HEK293T (cell line): Measurements from ENCODE around the gene CTSW.
A peak's percentile ranks its signal among the peaks of the same experiment; 100 is the strongest.
"Not testable (repeated sequence)": the region's sequence is repeated elsewhere in the genome, so short reads cannot be mapped to it uniquely, and the experiment has no call there.

Experiments used
- CTCF ChIA-PET: fragments of 350-600 bp; formaldehyde crosslinking; extraction: SDS; loops from one replicate; lab custom pipeline; 2021; ENCODE audit warnings: antibody characterized with exemption, inconsistent platforms; lab: Yijun Ruan, JAX
- POLR2A ChIA-PET: fragments of 350-600 bp; formaldehyde crosslinking; extraction: SDS; loops from one replicate; lab custom pipeline; 2020; ENCODE audit warnings: antibody characterized with exemption, inconsistent platforms; lab: Yijun Ruan, JAX
- DNase-seq: peaks from one replicate; pipeline ENCODE4 v3.0.0; 2012; ENCODE audit warnings: mixed read lengths; ENCODE audit errors: extremely low spot score
- ARNT ChIP-seq: fragments of 450-650 bp; IDR thresholded peaks from 2 replicates; pipeline ENCODE4 v1.6.1; 2017; ENCODE audit warnings: mild to moderate bottlenecking
- BHLHE40 ChIP-seq: fragments of 450-650 bp; IDR thresholded peaks from 2 replicates; pipeline ENCODE4 v1.6.1; 2016; ENCODE audit warnings: mild to moderate bottlenecking, moderate library complexity, borderline replicate concordance
- CTBP1 ChIP-seq: fragments of 450-650 bp; IDR thresholded peaks from 2 replicates; pipeline ENCODE4 v1.6.1; 2016; ENCODE audit warnings: borderline replicate concordance
- ELF4 ChIP-seq: fragments of 450-650 bp; IDR thresholded peaks from 2 replicates; pipeline ENCODE4 v1.6.1; 2017; ENCODE audit warnings: antibody characterized with exemption
- FOXA1 ChIP-seq: fragments of 450-650 bp; IDR thresholded peaks from 2 replicates; pipeline ENCODE4 v1.6.1; 2016; ENCODE audit warnings: mild to moderate bottlenecking
- FOXK2 ChIP-seq: fragments of 450-650 bp; IDR thresholded peaks from 2 replicates; pipeline ENCODE4 v1.6.1; 2016; ENCODE audit warnings: mild to moderate bottlenecking
- FOXM1 ChIP-seq: fragments of 450-650 bp; IDR thresholded peaks from 2 replicates; pipeline ENCODE4 v1.6.1; 2017; ENCODE audit warnings: mild to moderate bottlenecking, borderline replicate concordance
- HDGF ChIP-seq: fragments of 450-650 bp; IDR thresholded peaks from 2 replicates; pipeline ENCODE4 v1.6.1; 2017; ENCODE audit warnings: antibody characterized with exemption, borderline replicate concordance
- L3MBTL2 ChIP-seq: fragments of 450-650 bp; conservative IDR thresholded peaks from 2 replicates; pipeline ENCODE4 v1.6.1; 2016; ENCODE audit warnings: mild to moderate bottlenecking
- LEF1 ChIP-seq: fragments of 450-650 bp; IDR thresholded peaks from 2 replicates; pipeline ENCODE4 v1.6.1; 2017; ENCODE audit warnings: mild to moderate bottlenecking, borderline replicate concordance
- NFRKB ChIP-seq: fragments of 450-650 bp; IDR thresholded peaks from 2 replicates; pipeline ENCODE4 v1.6.1; 2016; ENCODE audit warnings: mild to moderate bottlenecking, moderate library complexity
- SP1 ChIP-seq: fragments of 450-650 bp; IDR thresholded peaks from 2 replicates; pipeline ENCODE4 v1.6.1; 2017
- SUZ12 ChIP-seq: fragments of 450-650 bp; IDR thresholded peaks from 2 replicates; pipeline ENCODE4 v1.6.1; 2016; ENCODE audit warnings: mild to moderate bottlenecking
- TARDBP ChIP-seq: fragments of 450-650 bp; IDR thresholded peaks from 2 replicates; pipeline ENCODE4 v1.6.1; 2016
- ZNF384 ChIP-seq: fragments of 450-650 bp; IDR thresholded peaks from 2 replicates; pipeline ENCODE4 v1.6.1; 2016
- TF ChIP-seq, protein P1 (sequence below): fragments of 450-650 bp; IDR thresholded peaks from 2 replicates; pipeline ENCODE4 v1.6.1; 2016

Gene CTSW

GRCh38 chr11:65844231-65844872, 35.3 kb upstream of the CTSW start:
- ChIA-PET CTCF (no interaction called here), POLR2A (interaction anchor here (1.1 kb wide), 1 partner anchor 15 kb away, joined by 5 read pairs; no protein-coding TSS in a partner anchor)
- TF ChIP-seq ZNF384 (no peak), FOXM1 (no peak), FOXK2 (no peak)
- no peak for DNase-seq

GRCh38 chr11:65847746-65848145, 31.9 kb upstream of the CTSW start:
- no peak for DNase-seq
- ChIA-PET POLR2A (interaction anchor here (2.1 to 7.1 kb wide), 2 partner anchors 12 to 128 kb away, joined by 4 to 44 read pairs; partner anchors contain the start of genes MUS81 and RNASEH2C), CTCF (interaction anchor here (1.2 kb wide), 1 partner anchor 142 kb away, joined by 3 read pairs; no protein-coding TSS in a partner anchor)
- TF ChIP-seq FOXM1 (no peak), ZNF384 (no peak), NFRKB (no peak), TARDBP (no peak)

DNA sequence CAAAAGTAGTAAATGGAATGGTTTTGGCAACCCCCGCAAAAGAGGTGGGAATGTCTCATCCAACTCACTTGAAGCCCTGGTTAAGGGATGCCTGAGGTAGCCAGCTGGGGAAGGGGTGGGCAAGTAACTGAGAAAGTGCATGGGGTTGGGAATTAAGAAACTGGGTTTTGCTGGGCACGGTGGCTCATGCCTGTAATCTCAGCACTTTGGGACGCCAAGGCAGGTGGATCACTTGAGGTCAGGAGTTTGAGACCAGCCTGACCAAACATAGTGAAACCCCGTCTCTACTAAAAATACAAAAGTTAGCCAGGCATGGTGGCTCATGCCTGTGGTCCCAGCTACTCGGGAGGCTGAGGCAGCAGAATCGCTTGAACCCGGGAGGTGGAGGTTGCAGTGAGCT, 30.9 kb upstream of the CTSW start:
- ChIA-PET POLR2A (interaction anchor here (7.1 kb wide), 1 partner anchor 11 kb away, joined by 44 read pairs; the partner anchor contains the start of gene MUS81), CTCF (interaction anchor here (0.9 to 3.4 kb wide), 4 partner anchors 11 to 143 kb away, joined by 3 to 19 read pairs (median 3); partner anchors contain the start of gene MUS81)
- not testable (repeated sequence) for DNase-seq

- ChIA-PET CTCF (interaction anchor here (1.0 to 3.4 kb wide), 2 partner anchors 11 to 35 kb away, joined by 3 to 19 read pairs; partner anchors contain the start of gene MUS81), POLR2A (interaction anchor here (0.9 to 7.1 kb wide), 3 partner anchors 11 to 138 kb away, joined by 3 to 44 read pairs (median 5); partner anchors contain the start of genes KAT5 and MUS81)
- no peak for DNase-seq
- TF ChIP-seq L3MBTL2 (no peak), CTBP1 (no peak), TARDBP (no peak), FOXK2 (no peak), ELF4 (no peak), NFRKB (no peak), HDGF (no peak), LEF1 (no peak), ARNT (no peak), BHLHE40 (no peak), FOXM1 (no peak), FOXA1 (no peak), SUZ12 (no peak)
Measured at GRCh38 chr11:65849366-65849765, 30.3 kb upstream of the CTSW start.

- DNase-seq: no peak
- TF ChIP-seq SUZ12 (no peak), ZNF384 (no peak), SP1 (no peak), CTBP1 (no peak), FOXM1 (no peak), L3MBTL2 (no peak), HDGF (no peak), FOXK2 (no peak), BHLHE40 (no peak), FOXA1 (no peak)
- ChIA-PET POLR2A (interaction anchor here (0.9 to 7.1 kb wide), 3 partner anchors 10 to 138 kb away, joined by 3 to 44 read pairs (median 5); partner anchors contain the start of genes KAT5 and MUS81), CTCF (interaction anchor here (1.1 to 3.4 kb wide), 2 partner anchors 10 to 35 kb away, joined by 3 to 19 read pairs; partner anchors contain the start of gene MUS81)
Measured at GRCh38 chr11:65849771-65850216, 29.8 kb upstream of the CTSW start.

DNA sequence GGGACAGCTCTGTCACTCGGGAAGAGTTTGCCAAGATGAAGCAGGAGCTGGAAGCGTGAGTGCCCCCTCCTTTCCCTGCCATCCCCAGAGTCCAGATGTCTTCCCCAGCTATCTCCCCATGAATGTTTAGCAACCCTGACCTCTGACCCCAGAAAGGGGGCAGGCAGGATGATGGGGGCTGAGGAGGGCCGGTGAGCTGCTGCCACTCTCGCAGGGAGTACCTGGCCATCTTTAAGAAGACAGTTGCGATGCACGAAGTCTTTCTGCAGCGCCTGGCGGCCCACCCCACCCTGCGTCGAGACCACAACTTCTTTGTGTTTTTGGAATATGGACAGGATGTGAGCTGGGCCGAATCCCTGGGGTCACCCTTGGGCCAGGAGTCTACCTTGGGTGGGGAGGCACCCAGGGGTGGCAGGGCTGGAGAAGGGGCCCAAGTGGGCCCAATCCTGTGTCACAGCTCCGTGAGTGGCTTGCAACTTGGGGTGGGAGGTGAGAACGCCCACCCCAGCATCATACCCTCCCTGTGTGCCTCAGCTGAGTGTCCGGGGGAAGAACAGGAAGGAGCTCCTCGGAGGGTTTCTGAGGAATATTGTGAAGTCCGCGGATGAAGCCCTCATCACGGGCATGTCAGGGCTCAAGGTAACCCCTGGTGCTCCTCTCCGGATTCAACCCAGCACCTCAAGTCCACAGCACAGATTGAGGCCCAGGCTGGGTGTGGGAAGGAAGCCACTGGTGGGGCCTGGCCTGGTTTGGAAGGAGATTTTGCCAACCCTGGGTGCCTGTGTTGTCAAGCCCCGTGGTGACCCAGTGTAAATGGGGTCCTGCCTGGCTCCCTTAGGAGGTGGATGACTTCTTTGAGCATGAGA, 29.2 kb upstream of the CTSW start:
- TF ChIP-seq ELF4: no peak
- CTCF ChIA-PET: interaction anchor here (1.1 to 3.4 kb wide), 2 partner anchors 10 to 34 kb away, joined by 3 to 19 read pairs; partner anchors contain the start of gene MUS81
- POLR2A ChIA-PET: interaction anchor here (0.6 to 7.1 kb wide), 4 partner anchors 10 to 139 kb away, joined by 3 to 44 read pairs (median 6); partner anchors contain the start of genes FIBP, KAT5 and MUS81
- DNase-seq: no peak

DNA sequence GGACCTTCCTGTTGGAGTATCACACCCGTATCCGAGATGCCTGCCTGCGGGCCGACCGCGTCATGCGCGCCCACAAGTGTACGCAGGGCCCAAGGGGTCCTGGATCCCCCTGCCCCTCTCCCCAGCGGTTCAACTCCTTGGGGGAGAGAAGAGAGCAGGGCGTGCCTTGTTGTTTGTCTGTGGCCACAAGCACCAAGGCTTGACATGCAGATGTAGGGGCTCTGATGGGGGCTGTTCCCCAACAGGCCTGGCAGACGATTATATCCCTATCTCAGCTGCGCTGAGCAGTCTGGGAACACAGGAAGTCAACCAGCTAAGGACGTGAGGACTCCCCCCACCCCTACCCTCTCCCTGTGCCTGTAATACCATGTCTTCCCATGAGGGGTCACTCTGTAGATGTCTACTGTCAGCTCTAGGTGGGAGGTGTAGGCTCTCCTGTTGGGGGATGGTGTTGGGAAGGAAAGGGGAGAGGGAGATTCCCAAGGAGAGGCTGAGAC, 28.5 kb upstream of the CTSW start:
- peak; percentile 55 for DNase-seq
- TF ChIP-seq SP1: no peak
- no peak for TF ChIP-seq ELF4
- TF ChIP-seq L3MBTL2: no peak
- TF ChIP-seq ARNT: no peak
- TF ChIP-seq FOXK2: no peak
- TF ChIP-seq HDGF: no peak
- TF ChIP-seq NFRKB: no peak
- TF ChIP-seq FOXA1: no peak
- no peak for TF ChIP-seq SUZ12
- no peak for TF ChIP-seq BHLHE40
- TF ChIP-seq LEF1: no peak
- no peak for TF ChIP-seq TARDBP
- no peak for TF ChIP-seq CTBP1
- TF ChIP-seq, protein P1, sequence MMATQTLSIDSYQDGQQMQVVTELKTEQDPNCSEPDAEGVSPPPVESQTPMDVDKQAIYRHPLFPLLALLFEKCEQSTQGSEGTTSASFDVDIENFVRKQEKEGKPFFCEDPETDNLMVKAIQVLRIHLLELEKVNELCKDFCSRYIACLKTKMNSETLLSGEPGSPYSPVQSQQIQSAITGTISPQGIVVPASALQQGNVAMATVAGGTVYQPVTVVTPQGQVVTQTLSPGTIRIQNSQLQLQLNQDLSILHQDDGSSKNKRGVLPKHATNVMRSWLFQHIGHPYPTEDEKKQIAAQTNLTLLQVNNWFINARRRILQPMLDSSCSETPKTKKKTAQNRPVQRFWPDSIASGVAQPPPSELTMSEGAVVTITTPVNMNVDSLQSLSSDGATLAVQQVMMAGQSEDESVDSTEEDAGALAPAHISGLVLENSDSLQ: no peak
- TF ChIP-seq ZNF384: no peak
- TF ChIP-seq FOXM1: no peak
- POLR2A ChIA-PET: interaction anchor here (0.6 to 7.1 kb wide), 3 partner anchors 9 to 133 kb away, joined by 3 to 44 read pairs (median 6); partner anchors contain the start of genes FIBP and MUS81
- CTCF ChIA-PET: interaction anchor here (1.0 to 3.4 kb wide), 2 partner anchors 9 kb away, joined by 3 to 19 read pairs; partner anchors contain the start of gene MUS81
